ENCODE results near the gene FGF1. TPM values are rescaled to one million over a fixed set of nuclear protein-coding genes. Genes with fewer than 3 reads are reported as not detected.

Gene FGF1
- total and polyA plus RNA-seq, 2 donors (not counting 3 experiments of a cell fraction or from before 2014, with no cell fraction given), result not detected

- Histone ChIP-seq H3K27me3 (ENCODE audit: control insufficient read depth in 2 of 2, insufficient read depth in 2 of 2, low read length in 2 of 2) (peaks cover 16 to 21% of the 10 kb centered on the region in 2 experiments), H3K9me3 (replicated peaks; ENCODE audit: control insufficient read depth, insufficient read depth, low read length) (no peaks in the 10 kb centered on the region), H3K27ac (ENCODE audit: insufficient read depth, low read depth, low read length) (no peak overlapping the region), H3K9ac (replicated peaks; ENCODE audit: extremely low read depth, insufficient read depth, low read length) (no peak overlapping the region), H3K4me3 (replicated peaks in 1 of 3; ENCODE audit: insufficient read depth in 1 of 3, low read depth in 1 of 3, low read length in 3 of 3) (no peak overlapping the region), H3K4me1 (ENCODE audit: control insufficient read depth, extremely low read depth, insufficient read depth, low read length) (peaks cover 9% of the 10 kb centered on the region), H3K79me2 (ENCODE audit: control insufficient read depth, insufficient read depth, low read length) (no peaks in the 10 kb centered on the region), H2AFZ (ENCODE audit: low read depth, low read length) (no peak overlapping the region), H4K20me1 (replicated peaks; ENCODE audit: control insufficient read depth, extremely low read depth, insufficient read depth, low read length) (no peaks in the 10 kb centered on the region), H3K9me1 (replicated peaks; ENCODE audit: control insufficient read depth, extremely low read depth, insufficient read depth, low read length) (no peaks in the 10 kb centered on the region), H3K36me3 (ENCODE audit: control insufficient read depth in 2 of 2, extremely low read depth in 1 of 2, insufficient read depth in 2 of 2, low read length in 2 of 2) (no peaks in the 10 kb centered on the region), H3K4me2 (ENCODE audit: insufficient read depth, low read length) (no peak overlapping the region)
- TF ChIP-seq JUN (IDR thresholded peaks at IDR 0.05; ENCODE audit: borderline replicate concordance, insufficient read depth, insufficient read length, low read depth) (no peak), FOS (IDR thresholded peaks at IDR 0.05; ENCODE audit: borderline replicate concordance, insufficient read depth, low read length) (no peak), POLR2AphosphoS5 (IDR thresholded peaks at IDR 0.05; ENCODE audit: insufficient read depth, low read depth, low read length) (no peak), MAX (IDR thresholded peaks at IDR 0.05; ENCODE audit: insufficient read depth, insufficient read length) (no peak), POLR2A (IDR thresholded peaks at IDR 0.05; ENCODE audit: low read depth, low read length) (no peak), EZH2 (IDR thresholded peaks at IDR 0.05; ENCODE audit: borderline replicate concordance, low read depth, low read length, severe bottlenecking) (no peak), GATA2 (IDR thresholded peaks at IDR 0.05; ENCODE audit: insufficient read depth, insufficient read length, low read depth, low read length) (no peak), MYC (IDR thresholded peaks at IDR 0.05; ENCODE audit: low read depth, low read length) (no peak)
- TF ChIP-seq, protein P1, sequence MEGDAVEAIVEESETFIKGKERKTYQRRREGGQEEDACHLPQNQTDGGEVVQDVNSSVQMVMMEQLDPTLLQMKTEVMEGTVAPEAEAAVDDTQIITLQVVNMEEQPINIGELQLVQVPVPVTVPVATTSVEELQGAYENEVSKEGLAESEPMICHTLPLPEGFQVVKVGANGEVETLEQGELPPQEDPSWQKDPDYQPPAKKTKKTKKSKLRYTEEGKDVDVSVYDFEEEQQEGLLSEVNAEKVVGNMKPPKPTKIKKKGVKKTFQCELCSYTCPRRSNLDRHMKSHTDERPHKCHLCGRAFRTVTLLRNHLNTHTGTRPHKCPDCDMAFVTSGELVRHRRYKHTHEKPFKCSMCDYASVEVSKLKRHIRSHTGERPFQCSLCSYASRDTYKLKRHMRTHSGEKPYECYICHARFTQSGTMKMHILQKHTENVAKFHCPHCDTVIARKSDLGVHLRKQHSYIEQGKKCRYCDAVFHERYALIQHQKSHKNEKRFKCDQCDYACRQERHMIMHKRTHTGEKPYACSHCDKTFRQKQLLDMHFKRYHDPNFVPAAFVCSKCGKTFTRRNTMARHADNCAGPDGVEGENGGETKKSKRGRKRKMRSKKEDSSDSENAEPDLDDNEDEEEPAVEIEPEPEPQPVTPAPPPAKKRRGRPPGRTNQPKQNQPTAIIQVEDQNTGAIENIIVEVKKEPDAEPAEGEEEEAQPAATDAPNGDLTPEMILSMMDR (IDR thresholded peaks at IDR 0.05; ENCODE audit: extremely low read depth in 1 of 2, insufficient read depth in 1 of 2, low read depth in 1 of 2, low read length in 2 of 2), result no peak
- FAIRE-seq, result no peak
- no peak for DNase-seq (ENCODE audit: low read depth, low spot score)
- no TSS peak for BruUV-seq (replicated peaks)
- ChIA-PET CTCF (no interaction called here), POLR2A (no interaction called here)
- intact Hi-C loops (cut with micrococcal nuclease) (no loop called here), dilution Hi-C loops (cut with MboI; ENCODE audit: extremely low pct_ligation_motif_present, low sequenced_read_pairs) (no loop called here)
Measured at GRCh38 chr5:142679744-142680143, 6.1 kb downstream of the FGF1 start.

All from endothelial cell of umbilical vein (primary cell).